ENCODE data around the gene TMEM163.

Gene TMEM163

DNA sequence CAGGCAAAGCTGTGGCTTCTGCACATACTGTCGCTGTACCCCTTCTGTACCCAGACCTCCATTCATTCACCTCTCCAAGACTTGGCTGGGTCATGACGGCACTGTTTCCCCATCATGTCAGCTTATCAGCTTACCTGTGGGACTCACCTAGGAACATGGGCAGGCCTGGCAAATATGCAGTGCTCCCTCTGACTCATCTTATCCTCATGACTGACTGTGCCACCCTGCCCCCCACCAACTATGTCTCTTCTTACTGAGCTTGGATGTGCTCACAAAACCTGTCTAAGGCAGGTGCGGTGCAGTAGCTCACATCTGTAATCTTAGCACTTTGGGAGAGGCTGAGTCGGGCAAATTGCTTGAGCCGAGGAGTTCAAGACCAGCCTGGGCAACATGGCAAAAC lies 312.5 kb downstream of the TMEM163 start:
- Histone ChIP-seq H3K9me3 (no peaks in the 10 kb centered on the region), H3K4me1 (peaks cover 8 to 35% (median 34%) of the 10 kb centered on the region in 4 donors), H3K4me3 (no peak overlapping the region), H3K27ac (no peak overlapping the region), H3K36me3 (peaks cover 0 to 4% (median 0%) of the 10 kb centered on the region in 3 donors), H3K27me3 (no peaks in the 10 kb centered on the region)
- DNase-seq, result no peak
- intact Hi-C loops (cut with DNase I; ENCODE audit: low total_unique reads), result no loop called here
- TF ChIP-seq, protein P1, sequence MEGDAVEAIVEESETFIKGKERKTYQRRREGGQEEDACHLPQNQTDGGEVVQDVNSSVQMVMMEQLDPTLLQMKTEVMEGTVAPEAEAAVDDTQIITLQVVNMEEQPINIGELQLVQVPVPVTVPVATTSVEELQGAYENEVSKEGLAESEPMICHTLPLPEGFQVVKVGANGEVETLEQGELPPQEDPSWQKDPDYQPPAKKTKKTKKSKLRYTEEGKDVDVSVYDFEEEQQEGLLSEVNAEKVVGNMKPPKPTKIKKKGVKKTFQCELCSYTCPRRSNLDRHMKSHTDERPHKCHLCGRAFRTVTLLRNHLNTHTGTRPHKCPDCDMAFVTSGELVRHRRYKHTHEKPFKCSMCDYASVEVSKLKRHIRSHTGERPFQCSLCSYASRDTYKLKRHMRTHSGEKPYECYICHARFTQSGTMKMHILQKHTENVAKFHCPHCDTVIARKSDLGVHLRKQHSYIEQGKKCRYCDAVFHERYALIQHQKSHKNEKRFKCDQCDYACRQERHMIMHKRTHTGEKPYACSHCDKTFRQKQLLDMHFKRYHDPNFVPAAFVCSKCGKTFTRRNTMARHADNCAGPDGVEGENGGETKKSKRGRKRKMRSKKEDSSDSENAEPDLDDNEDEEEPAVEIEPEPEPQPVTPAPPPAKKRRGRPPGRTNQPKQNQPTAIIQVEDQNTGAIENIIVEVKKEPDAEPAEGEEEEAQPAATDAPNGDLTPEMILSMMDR (IDR thresholded peaks at IDR 0.05), result no peak
